GM20000 (cell line): Measurements from ENCODE around the gene C1orf21.
"Not testable (repeated sequence)": the region's sequence is repeated elsewhere in the genome, so short reads cannot be mapped to it uniquely, and the experiment has no call there.

Experiments used
- DNase-seq: peaks from one replicate; pipeline ENCODE4 v3.0.0; 2012; ENCODE audit warnings: low spot score
- CTCF ChIP-seq: IDR thresholded peaks from 2 replicates; pipeline ENCODE4 v1.5.1; 2012; ENCODE audit warnings: mild to moderate bottlenecking, control low read depth; ENCODE audit errors: extremely low read depth, missing control alignments

Gene C1orf21

GRCh38 chr1:184386312-184387068 lies at the start of gene C1orf21:
Gene C1orf21, plus strand, starts transcription at chr1:184387029. Its CDS starts 90,481 bp downstream, at chr1:184477510.
- no peak for TF ChIP-seq CTCF
- peak; percentile 91 for DNase-seq

- DNase-seq = not testable (repeated sequence)
Observed at GRCh38 chr1:184337865-184338264, 49.0 kb upstream of the C1orf21 start.

GRCh38 chr1:184340984-184341383 lies 45.8 kb upstream of the C1orf21 start:
- TF ChIP-seq CTCF = no peak
- DNase-seq = no peak

- TF ChIP-seq CTCF = no peak
Observed at GRCh38 chr1:184350573-184350972, 36.3 kb upstream of the C1orf21 start.

GRCh38 chr1:184351416-184351975 lies 35.3 kb upstream of the C1orf21 start:
- DNase-seq = no peak
- TF ChIP-seq CTCF = no peak

More at GRCh38 chr1:184350573-184350972, 36.3 kb upstream of the C1orf21 start:
- DNase-seq = no peak

- no peak for TF ChIP-seq CTCF
- no peak for DNase-seq
Observed at GRCh38 chr1:184352776-184353175, 34.1 kb upstream of the C1orf21 start.

GRCh38 chr1:184354719-184355118 lies 32.1 kb upstream of the C1orf21 start:
- no peak for TF ChIP-seq CTCF
- DNase-seq = no peak

GRCh38 chr1:184356891-184357290 lies 29.9 kb upstream of the C1orf21 start:
- no peak for DNase-seq
- no peak for TF ChIP-seq CTCF
